AG09319 (cell line): Measurements from ENCODE around the gene FLOT1.
"Not testable (repeated sequence)": the region's sequence is repeated elsewhere in the genome, so short reads cannot be mapped to it uniquely, and the experiment has no call there.

Experiments
- DNase-seq: peaks from one replicate; pipeline ENCODE4 v3.0.0-alpha.2; 2010; ENCODE audit warnings: low read depth; ENCODE audit errors: extremely low read depth
- CTCF ChIP-seq: IDR thresholded peaks from 2 replicates; pipeline ENCODE4 v1.5.1; 2011; ENCODE audit warnings: low read depth, mild to moderate bottlenecking, inconsistent platforms, low read length, moderate library complexity

Gene FLOT1

GRCh38 chr6:30722280-30723112, 20.0 kb downstream of the FLOT1 start:
- peak; percentile 87 for TF ChIP-seq CTCF
- DNase-seq: no peak

DNA sequence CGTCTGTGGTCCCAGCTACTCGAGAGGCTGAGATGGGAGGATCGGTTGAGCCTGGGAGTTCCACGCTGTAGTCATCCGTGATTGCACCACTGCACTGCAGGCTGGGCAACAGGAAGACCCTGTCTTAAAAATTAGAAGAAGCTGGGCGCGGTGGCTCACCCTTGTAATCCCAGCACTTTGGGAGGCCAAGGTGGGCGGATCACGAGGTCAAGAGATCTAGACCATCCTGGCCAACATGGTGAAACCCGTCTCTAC, 20.5 kb downstream of the FLOT1 start:
- not testable (repeated sequence) for DNase-seq

DNA sequence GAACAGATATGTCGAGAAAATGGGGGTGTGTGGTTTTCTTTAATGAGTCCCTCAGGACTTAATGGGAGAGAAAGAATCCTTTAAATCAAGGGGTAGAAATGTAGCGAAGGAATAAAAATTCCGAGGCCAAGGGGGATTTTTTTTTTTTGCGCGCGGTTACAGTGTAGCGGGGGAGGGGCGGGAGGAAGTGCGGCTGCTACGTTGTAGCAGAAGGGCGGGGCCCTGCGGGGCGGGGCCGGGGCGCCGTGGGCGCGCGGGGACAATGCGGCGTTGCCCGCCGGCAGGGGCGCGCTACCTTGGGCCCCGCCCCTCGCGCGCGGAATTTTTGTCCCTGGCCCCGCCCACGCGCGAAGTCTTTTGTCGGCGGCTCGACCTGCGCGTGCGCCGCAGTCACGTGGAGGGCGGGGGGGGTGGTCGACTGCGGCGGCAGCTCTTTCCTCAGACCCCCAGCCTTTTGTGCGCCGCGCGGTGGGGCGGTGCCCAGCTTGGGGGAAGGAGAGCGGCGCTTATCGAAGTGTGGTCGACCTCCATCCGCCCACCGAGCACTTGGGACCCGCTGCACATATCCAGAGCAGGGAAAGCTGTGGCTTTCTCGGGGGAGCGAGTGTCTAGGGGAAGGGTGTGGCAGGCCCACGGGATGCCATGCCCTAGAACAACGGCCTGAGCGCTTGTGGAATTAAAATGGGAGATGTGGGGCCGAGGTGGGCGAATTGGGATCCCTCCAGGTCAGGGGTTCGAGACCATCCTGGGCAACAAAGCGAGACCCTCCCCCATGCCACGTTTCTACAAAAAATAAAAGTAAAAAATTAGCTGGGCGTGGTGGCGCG, 21.1 kb downstream of the FLOT1 start:
- peak; percentile 82 for DNase-seq
- peak; percentile 12 for TF ChIP-seq CTCF

DNA sequence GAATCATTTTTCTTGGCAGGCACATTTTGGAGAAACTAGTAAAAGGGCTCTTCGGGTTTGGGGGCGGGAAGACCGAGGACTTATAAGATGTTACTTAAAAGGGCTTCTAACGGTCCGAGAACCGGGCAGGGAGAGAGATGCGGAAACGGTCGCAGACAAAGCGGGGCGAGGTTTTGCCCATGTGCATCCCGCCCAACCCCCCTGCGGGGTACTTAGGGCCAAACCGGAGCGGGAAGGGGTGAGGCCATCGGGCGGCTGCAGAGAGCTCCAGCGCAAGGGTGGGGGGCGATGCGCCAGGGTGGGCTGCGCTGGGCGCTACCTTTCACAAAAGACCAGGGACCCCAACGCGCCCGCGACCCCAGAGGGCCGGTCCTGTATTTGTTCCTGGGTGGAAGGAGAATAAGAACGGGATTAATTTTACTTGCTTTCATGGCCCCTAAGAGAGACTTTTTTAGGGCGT, 21.7 kb downstream of the FLOT1 start:
- no peak for TF ChIP-seq CTCF
- DNase-seq: no peak

DNA sequence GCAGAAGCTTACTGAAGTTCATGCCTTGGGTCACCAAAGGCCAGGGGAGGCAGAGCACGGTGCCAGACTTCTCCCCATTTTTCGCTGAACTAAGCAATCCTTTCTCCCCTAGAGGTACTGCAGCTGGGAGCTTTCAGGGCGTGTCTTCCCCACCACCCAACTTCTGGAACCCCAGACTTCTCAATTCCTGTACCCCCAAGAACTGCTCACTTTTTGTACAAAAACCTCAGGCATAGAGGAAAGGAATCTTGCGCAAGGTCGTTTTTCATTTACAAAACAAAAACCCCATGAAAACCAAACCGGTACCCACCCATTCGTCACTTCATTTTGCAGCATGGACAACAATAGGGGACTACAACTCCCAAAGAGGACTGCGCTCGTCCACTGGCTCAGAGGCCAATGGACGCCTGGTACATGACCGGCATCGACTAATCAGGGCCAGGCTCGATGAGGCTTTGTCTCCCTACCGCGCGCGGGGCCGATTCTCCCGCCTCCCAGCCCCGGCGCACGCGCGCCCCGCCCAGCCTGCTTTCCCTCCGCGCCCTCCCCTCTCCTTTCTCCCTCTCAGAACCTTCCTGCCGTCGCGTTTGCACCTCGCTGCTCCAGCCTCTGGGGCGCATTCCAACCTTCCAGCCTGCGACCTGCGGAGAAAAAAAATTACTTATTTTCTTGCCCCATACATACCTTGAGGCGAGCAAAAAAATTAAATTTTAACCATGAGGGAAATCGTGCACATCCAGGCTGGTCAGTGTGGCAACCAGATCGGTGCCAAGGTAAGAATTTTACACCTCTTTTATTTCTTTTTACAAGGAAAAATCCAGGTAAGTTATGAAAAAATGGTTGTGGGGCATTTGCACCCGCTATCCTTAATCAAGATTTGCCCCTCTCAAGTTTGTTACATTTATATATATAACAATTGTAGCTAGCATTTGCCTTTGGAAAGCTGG, 22.4 kb downstream of the FLOT1 start, which contains the start of gene TUBB:
Gene TUBB, plus strand, starts transcription at position 562 of the 947 bp plus-strand sequence. Its CDS starts 155 bp downstream, at position 717.
- DNase-seq: peak; percentile 93
- TF ChIP-seq CTCF: no peak; the same call in 1 of the 2 replicates

DNA sequence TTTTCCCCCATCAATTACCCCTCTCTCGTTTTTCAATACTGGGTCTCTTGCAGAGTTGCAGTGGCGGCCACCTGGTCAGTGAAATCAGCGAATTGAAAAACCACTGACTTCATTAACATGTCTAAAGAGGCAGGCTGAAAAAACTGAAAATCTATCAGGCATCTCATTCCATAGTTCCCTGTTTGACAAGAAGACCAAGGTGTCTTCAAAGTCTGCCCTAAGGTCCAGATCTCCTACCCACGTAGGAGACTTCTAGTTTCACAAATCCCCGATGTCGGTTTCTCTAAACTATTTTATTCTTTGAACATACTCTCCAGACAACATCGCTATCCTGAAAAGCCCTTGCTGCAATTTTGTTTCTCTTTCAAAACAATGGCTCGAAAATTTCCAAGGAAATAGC, 23.1 kb downstream of the FLOT1 start:
- no peak for DNase-seq
- no peak for TF ChIP-seq CTCF

DNA sequence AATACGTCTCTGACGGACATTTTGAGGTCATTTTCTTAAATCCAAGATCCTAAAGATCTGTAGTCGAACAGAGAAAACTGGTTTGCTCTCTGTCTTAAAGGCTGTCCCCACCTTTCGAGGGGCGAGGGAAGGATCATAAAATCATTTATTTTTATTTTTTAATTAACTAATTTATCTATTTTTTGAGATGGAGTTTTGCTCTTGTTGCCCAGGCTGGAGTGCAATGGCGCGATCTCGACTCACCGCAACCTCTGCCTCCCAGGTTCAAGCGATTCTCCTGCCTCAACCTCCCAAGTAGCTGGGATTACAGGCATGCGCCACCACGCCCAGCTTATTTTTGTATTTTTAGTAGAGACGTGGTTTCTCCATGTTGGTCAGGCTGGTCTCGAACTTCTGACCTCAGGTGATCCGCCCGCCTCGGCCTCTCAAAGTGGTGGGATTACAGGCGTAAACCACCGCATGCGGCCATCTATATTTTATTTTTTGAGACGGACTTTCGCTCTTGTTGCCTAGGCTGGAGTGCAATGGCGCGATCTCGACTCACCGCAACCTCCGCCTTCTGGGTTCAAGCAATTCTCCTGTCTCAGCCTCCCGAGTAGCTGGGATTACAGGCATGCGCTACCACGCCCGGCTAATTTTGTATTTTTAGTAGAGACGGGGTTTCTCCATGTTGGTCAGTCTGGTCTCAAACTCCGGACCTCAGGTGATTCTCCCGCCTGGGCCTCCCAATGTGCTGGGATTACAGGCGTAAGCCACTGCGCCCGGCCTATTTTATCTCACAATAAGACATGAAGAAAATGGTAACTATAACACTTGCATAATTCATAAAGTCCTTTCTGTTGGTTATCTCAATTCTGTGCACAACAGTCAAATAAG, 24.4 kb downstream of the FLOT1 start:
- not testable (repeated sequence) for DNase-seq
